GM18505 (cell line): ENCODE measurements around the gene ITGAE.
"Not testable (repeated sequence)": the region's sequence is repeated elsewhere in the genome, so short reads cannot be mapped to it uniquely, and the experiment has no call there.

ENCODE experiments used
- ATAC-seq: cut with Tn5 transposase; IDR thresholded peaks from one replicate; pipeline ENCODE4 v1.9.1; 2021; ENCODE audit not compliant: unreplicated experiment
- POLR2A ChIP-seq: IDR thresholded peaks from 4 replicates; pipeline ENCODE4 v1.6.1; 2011; ENCODE audit warnings: borderline replicate concordance; ENCODE audit not compliant: insufficient read depth, insufficient read length; ENCODE audit errors: extremely low read depth

Gene ITGAE

DNA sequence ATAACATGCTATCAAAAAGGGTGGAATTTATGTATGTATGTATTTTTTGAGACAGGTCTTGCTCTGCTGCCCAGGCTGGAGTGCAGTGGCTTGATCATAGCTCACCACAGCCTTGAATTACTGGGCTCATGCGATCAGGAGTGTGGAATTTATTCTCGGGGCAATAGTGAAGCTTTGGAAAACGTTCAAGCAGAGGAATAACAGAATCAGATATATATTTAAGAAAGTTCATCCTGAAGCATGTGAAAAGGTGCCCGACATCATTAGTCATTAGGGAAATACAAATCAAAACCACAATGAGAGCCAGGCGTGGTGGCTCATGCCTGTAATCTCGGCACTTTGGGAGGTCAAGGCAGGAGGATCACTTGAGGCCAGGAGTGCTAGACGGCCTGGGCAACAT, 7.7 kb upstream of the ITGAE start:
- TF ChIP-seq POLR2A = no peak
- no peak for ATAC-seq

DNA sequence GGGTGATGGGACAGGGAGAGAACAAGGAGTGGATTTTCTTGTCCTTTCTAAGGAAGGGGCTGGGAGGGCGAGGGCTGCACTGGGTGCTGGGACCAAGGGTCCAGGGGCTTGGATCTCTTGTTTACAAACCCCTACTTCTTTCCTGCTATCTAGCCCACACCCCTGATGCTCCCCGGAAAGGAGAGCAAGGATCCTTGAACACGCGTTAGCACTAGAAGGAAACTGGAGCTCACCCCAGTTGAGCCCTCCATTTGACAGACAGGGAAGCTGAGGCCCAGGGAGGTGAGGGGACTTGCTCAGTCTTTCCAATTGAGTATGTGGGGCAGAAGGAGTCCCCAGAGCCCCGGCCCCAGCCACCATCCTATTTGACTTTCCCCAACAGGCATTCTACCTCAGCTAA, 4.6 kb upstream of the ITGAE start:
- ATAC-seq = no peak
- TF ChIP-seq POLR2A = no peak

GRCh38 chr17:3804503-3804931, 3.5 kb upstream of the ITGAE start:
- ATAC-seq = no peak
- no peak for TF ChIP-seq POLR2A

DNA sequence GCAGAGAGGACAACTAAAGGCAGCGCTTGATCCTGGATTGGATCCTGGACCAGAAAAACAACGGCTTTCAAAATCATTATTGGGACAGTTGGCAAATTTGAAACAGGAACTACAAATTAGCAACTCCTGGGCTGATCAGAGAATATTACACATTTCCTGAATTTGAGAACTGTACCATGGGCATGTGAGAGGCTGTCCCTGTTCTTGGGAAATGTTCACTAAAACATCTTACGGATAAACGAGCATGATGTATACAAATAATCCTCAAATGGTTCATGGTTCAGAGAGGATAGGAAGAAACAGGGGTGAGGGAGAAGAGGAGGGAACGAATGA, 2.3 kb upstream of the ITGAE start:
- ATAC-seq = no peak
- TF ChIP-seq POLR2A = no peak

GRCh38 chr17:3802461-3803307, 1.7 kb upstream of the ITGAE start:
- TF ChIP-seq POLR2A = no peak
- ATAC-seq = no peak

GRCh38 chr17:3801792-3802191, 804 bp upstream of the ITGAE start:
- ATAC-seq = no peak
- TF ChIP-seq POLR2A = no peak

GRCh38 chr17:3801347-3801746, 359 bp upstream of the ITGAE start:
- no peak for TF ChIP-seq POLR2A
- no peak for ATAC-seq

- ATAC-seq = no peak
Observed at GRCh38 chr17:3799181-3799945, 1.6 kb downstream of the ITGAE start.

DNA sequence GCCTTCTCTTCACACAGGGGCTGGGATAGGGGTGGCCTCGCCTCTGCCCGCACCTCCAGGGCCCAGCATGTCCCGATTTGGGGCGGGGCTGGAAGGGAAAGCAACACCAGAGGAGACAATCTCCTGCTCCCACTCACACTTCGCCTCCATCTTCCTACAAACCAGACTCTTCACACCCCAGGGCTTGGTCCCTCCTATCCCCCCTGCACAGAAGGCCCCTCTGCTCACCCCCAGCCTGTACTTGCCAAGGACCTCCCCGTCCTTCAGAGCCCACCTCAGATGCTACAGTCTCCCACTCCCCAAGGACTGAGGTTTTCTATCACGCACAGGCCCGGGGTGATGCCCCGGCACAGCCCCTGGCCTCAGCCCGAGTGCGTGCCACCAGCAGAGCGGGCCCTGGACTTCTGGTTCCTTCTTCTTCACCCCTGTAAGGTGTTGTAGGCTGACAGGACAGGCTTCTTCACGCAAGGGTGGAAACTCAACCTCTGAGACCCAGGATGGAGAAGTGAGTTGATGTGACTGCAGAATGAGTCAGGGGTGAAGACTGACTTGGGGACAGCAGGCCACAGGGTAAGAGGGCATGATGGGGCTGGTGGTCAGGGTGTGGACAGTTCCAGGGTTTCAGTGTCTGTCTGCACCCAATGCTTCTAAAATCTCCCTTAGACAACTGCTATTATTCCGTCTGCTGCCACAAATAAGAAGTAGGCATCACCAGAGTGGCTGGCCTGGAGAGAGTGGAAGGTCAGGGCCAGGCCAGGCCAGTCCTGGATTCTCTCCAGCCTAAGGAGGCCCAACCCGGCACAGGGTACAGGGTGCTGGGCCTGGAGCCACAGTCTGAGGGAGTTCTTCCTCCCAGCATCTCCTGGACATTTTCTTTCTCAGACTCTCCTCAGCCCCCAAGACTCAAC, 2.5 kb downstream of the ITGAE start:
- ATAC-seq = no peak
- TF ChIP-seq POLR2A = no peak

More at GRCh38 chr17:3799181-3799945, 1.6 kb downstream of the ITGAE start:
- no peak for TF ChIP-seq POLR2A

DNA sequence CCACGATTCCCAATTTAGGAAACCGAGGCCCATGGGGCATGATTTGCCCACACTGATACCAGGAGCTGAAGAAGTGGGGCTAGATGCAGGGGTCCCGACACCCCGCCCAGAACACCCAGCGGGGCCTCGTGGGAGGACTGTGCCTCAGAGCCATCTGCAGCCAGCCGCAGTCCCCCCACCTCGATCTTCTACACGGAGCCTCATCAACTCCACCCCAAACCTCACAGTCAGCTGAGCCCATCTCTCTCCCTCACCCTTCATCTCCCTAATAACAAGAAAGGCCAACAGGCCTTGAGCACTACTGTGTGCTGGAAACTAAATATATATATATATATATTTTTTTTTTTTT, 4.2 kb downstream of the ITGAE start:
- no peak for ATAC-seq
- TF ChIP-seq POLR2A = no peak

DNA sequence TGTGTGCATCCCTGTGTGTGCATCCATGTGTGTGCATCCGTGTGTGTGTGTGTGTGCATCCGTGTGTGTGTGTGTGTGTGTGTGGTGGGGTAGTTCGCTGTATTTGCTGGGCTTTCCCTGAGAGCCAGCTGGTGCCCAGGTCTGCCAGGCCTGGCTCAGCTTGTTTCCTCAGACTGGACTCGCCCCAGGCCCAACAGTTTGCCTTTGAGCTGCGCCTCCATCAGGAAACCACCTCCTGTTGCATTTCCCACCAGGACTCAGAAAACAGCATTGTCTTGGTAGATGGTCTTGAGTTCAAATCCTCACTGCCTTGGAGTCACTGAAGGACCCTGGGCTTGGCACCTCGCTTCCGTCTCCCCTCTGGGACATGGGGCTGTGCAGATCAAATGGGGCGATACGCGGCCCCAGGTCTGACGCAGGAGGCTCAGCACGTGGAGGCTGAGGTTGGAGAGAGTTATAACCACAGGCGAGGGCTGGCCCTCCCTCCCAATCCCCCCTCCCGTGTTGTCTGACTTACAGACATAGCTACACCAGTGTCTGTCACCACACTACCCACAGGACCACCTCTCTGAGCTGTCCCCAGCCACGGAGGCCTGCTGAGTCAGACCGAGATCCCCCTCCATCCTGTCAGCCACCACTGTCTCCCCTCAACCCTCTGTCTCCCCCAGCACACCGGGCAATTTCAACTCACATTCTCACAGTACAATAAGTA, 4.7 kb downstream of the ITGAE start:
- ATAC-seq = peak; percentile 78
- no peak for TF ChIP-seq POLR2A

DNA sequence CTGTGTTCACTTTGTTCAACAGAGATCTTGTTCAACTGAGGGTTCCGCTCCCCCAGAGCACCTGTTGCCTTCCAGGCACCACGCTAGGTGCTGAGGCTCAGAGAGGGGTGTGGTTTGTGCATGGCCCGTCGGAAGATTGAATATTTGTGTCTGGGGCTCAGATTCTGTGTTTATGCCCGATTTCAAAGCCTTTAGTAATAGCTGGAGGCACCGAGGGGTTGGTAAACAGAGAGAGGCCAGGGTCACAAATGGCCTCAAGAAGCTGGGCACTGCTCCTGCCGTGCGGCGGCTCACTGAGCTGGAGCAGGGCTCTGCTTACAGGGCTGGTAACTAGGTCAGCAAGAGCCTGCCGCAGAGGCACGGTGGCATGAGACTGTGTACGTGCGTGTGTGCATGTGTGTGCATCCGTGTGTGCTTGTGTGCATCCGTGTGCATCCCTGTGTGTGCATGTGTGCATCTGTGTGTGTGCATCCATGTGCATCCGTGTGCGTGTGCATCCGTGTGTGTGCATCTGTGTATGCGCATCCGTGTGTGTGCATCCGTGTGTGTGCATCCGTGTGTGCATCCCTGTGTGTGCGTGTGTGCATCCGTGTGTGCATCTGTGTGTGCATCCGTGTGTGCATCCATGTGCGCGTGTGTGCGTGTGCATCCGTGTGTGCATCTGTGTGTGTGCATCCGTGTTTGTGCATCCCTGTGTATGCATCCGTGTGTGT, 5.4 kb downstream of the ITGAE start:
- peak; percentile 26 for TF ChIP-seq POLR2A
- no peak for ATAC-seq

- ATAC-seq = no peak
- TF ChIP-seq POLR2A = no peak
Observed at GRCh38 chr17:3794557-3795389, 6.2 kb downstream of the ITGAE start.

DNA sequence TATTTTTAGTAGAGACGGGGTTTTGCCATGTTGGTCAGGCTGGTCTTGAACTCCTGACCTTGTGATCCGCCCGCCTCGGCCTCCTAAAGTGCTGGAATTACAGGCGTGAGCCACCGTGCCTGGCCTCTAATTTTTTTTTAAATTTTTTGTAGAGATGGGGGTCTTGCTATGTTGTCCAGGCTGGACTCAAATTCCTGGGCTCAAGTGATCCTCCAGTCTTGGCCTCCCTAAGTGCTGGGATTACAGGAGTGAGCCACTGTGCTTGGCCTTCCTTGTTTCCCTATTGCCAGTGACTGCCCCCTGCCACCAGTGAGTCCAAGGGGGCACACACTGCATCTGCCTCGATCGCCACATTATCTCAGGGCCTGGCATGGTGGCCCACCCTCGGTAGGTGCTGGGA, 6.8 kb downstream of the ITGAE start:
- not testable (repeated sequence) for ATAC-seq

- not testable (repeated sequence) for ATAC-seq
Observed at GRCh38 chr17:3793258-3793657, 7.7 kb downstream of the ITGAE start.
